Activated T-cell treated with anti-CD3 and anti-CD28 coated beads, Interleukin-2, amount 50 U/mL, for 48 hours (primary cell): ENCODE results near the gene VPS18.

Experiments used
- DNase-seq, 2 experiments: peaks; one replicate each; pipeline ENCODE4 v3.0.0-alpha.2; 2020

The VPS18 gene

GRCh38 chr15:40925495-40925862 is 31.2 kb downstream of the VPS18 start:
- DNase-seq = no peak

DNA sequence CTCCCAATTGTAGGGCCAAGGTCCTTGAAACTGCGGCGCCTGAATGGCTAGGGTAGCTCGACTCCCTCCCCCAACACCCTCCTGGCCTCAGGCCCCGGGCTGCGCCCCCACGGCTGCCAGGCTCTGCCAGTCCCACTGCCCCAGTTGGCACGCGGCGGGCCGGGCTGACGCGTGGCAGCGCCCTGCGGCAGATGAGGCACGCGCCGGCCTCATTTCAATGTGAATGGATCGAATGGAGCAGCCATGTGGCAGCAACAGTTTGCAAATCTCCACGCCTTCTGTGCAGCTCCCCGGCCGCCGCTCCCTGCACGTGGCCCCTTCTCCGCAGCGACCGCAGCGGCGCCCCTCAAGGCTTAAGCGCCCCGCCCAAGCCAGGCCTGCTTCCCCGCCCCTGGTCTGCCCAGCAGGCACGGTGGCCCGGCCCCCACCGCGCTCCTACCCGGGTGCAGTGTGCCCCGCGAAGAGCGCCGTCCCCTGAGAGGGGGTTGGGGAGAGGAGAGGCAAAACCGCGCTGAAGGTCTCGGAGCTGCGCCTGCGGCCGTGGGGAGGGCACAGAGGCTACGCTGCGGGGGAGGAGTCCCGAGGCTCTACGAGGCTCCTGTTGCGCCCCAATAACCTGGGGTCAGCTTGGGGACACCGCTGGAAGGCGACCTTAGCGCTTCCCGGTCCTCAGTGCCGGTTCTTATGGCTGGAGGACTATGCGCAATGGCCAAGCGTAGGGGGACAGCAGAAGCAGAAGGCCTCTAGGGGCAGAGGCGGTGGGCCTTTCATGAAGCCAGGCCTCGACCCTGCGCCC is 31.8 kb downstream of the VPS18 start:
- DNase-seq = peak in 1 of 2 experiments; percentile 46

DNA sequence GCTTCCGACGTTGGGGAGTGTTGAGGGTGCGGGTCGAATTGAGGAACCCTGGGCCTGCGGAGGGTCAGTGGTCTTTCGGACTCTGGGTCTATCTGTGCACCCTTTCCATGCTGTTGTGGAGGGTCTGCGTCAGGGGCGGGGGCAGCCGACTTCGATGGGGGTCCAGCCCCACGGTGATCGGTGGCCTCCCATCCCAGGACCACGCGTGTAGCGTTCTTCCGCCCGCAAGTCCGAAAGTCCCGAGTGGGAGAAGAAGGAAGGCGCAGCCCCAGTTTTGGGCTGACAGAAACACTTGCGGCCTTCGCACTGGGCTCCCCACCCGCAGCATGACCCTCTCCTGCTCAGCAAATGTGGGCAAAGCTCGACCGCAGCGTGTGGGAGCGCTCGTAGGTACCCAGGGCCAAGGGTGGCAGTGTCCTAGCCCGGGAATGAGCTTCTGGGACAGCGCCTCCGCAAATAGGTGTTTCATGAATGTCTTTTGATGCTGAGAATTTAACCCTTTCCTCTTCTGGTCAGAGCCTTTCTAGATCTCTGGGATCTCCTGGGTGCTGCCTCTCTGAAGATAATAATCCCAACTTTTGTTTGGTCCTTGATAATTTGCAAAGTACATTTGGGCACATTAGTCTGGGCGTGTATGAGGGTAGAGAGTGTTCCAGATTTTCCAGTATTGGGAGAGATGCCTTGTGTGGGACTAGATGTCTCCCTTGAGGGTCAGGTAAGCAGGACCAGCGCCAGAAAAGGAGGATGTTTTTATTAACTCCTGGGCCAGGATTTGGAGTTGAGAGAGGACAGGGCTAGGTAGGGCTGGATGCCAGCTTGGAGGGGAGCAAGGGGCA is 32.6 kb downstream of the VPS18 start:
- no peak for DNase-seq

DNA sequence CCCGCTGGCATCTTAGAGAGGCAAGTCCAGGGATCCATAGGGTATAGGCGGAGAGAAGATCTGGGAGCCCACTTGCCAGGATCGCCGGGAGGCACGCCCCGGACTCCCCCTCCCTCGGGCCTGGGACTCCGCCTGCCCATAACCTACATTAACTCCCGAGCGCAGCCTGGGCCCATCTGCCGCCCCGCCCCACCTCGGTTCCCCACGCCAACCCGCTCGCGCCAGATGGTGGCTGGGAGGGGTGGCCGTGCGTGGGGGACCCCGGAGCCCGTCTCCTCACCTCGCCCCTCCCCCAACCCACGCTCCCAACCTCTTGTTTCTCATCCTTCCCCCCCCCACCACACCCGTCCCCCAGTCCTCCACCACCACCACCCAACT is 33.2 kb downstream of the VPS18 start:
- DNase-seq = no peak

DNA sequence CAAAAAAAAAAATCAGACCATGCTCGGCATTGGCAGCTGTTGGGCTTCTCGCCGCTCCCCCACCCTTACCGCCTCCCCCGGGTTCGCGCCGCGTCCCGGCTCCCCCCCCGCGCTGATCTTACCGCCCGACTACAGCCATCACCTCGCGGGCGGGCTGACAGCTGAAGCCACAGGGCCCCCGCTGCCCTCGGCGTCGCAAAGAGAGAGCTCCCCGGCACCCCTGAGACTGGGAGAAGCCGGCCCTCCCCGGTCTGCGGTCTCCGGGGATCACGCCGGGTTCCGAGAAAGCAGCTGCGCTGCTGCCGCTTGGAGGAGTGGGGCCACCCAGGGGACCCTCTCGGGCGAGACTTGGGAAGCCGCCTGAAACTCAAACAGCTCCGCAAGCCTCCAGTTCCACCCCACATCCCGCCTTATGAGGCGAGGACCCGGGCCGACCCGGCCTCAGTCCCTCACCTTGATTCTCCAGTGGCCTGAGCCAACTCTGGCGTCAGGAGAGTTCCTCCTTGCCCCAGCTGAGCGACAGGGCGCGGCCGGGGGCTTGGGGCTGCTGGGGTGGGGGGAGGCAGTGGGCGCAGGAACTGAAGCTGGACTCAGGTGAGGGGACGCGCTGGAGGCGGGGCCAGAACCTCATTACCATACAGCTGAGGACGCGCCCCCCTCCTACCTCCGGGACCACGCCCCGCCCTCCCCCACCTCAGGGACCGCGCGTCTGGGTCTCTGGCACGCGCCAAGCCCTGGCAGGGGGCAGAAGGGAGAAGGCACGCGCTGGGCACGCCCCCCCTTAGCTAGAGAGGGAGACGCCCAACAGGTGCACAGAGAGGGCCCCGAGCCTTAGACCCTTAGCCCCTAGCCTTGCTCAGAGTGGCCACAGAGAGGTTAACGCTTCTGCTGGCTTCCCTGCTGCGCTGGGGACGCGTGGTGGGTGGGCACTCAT is 33.9 kb downstream of the VPS18 start:
- peak in 1 of 2 experiments; percentile 34 for DNase-seq

DNA sequence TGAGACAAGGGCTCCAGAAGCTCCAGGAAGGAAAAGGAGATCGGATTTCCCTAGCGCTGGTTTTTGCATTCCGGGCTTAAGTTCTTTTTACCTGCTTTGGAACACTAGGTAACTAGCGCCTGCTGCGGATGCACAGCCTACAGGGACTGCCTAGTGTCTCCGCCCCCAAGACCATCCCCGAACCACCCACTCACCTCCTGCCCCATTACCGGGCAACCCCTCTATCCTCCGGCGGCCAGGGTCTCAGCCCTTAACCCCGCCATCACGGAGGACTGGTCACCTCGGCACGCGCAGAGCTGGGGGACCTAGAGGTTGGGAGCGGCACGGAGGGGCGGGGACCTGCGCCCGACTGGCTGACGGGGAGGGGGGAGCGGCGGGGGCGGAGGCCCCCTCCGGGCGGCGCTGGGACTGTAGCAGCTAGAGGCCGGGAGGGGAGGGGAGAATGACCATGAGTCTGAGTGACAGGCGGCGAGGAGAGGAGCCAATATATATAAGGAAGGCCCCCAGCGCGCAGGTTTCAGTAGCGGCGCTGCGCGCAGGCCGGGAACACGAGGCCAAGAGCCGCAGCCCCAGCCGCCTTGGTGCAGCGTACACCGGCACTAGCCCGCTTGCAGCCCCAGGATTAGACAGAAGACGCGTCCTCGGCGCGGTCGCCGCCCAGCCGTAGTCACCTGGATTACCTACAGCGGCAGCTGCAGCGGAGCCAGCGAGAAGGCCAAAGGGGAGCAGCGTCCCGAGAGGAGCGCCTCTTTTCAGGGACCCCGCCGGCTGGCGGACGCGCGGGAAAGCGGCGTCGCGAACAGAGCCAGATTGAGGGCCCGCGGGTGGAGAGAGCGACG is 34.8 kb downstream of the VPS18 start, which contains the start of gene DLL4:
Gene DLL4 (plus strand): TSS at position 520 of the 839 bp plus-strand sequence. CDS start 329 bp downstream, outside the sequence.
- DNase-seq = peak; percentile 59 to 66

- no peak for DNase-seq
Measured at GRCh38 chr15:40929660-40930429, 35.6 kb downstream of the VPS18 start.

GRCh38 chr15:40930430-40931299 is 36.4 kb downstream of the VPS18 start:
- peak; percentile 79 for DNase-seq

DNA sequence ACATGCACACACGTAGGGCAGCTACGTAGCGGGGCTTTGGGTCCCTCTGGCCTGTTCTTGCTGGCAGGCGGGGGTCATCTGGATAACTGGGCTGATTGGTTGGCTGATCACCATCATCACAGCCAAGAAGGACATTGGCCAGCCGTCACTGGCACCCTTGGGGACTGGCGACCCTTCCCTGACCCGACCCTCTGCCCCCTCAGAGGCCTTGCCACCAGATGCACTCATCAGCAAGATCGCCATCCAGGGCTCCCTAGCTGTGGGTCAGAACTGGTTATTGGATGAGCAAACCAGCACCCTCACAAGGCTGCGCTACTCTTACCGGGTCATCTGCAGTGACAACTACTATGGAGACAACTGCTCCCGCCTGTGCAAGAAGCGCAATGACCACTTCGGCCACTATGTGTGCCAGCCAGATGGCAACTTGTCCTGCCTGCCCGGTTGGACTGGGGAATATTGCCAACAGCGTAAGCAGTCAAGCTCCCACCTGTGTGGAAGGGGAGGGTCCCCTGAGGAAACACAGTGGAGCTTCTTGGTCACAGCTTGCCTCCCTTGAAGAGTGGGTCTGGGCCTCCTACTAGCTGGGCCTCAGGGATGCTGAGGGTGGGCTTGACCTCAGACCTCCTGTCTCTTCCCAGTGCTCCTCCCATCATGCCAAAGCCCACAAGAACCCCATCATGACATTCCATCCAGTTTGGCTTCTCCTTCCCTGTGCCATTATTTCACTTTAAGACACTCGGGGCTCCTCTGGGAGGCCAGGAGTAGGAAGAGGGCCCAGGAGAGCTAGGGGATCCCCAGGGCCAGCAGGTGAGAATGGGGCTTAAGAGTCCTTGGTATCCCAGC is 37.3 kb downstream of the VPS18 start:
- no peak for DNase-seq

- no peak for DNase-seq
Measured at GRCh38 chr15:40932156-40932555, 37.9 kb downstream of the VPS18 start.

- no peak for DNase-seq
Measured at GRCh38 chr15:40932649-40933516, 38.6 kb downstream of the VPS18 start.

DNA sequence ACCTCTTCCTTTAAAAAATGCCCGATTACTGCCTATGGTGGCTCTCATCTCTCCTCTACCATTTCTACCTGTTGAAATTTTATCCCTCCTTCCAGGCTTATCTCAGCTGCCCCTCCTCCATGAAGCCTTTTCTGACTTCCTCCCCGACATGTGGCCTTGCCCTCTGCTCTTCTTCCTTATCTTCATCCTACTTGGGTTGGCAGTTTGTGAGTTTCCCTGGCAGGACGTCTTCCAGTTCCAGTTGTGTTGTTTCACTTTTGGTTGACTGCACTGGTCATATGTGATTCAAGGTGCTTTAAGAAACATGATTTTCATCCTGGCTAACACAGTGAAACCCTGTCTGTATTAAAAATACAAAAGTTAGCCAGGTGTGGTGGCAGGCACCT is 39.3 kb downstream of the VPS18 start:
- no peak for DNase-seq

DNA sequence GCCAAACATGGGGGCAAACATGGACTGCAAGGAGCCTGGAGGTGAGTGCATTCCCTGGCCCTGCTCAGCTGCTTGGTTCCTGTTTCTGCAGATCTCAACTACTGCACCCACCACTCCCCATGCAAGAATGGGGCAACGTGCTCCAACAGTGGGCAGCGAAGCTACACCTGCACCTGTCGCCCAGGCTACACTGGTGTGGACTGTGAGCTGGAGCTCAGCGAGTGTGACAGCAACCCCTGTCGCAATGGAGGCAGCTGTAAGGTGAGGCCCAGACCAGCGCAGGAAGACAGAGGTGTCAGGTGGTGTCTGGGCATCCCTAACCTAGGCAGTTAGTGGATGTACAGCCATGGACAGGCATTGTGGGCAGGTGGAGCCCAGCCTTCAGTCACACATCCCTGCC is 40.2 kb downstream of the VPS18 start:
- no peak for DNase-seq

- no peak for DNase-seq
Measured at GRCh38 chr15:40936234-40936708, 42.0 kb downstream of the VPS18 start.

DNA sequence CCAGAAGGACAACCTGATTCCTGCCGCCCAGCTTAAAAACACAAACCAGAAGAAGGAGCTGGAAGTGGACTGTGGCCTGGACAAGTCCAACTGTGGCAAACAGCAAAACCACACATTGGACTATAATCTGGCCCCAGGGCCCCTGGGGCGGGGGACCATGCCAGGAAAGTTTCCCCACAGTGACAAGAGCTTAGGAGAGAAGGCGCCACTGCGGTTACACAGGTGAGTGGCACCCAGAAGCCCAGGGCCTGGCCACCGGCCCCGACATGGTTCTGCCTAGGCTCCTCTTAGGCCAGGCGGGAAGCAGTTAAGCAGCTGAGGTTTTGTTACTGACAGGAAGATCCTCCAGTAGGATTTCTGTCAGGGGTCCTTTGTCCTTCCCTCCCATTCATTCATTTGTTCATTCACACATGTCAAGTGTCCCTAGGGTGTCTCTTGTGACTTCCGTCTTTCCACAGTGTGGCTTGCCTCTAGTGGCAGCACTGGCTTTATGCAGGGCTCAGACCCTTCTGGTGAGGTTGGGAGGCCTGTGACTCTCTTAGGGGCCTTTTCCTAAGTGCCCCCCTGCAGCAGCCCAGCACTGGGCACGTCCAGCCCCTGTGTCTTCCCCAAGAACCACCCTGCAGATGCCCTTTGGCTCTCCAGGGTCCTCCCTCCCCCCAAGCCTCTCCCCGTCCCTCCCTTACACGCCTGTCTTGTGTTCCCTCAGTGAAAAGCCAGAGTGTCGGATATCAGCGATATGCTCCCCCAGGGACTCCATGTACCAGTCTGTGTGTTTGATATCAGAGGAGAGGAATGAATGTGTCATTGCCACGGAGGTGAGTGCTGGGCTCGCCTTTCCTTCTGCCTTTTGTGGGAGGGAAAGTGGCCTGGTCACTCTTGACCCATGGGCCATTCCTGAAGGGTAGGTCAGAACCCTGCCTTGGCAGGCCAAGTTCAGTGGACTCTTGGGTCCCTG is 42.7 kb downstream of the VPS18 start:
- DNase-seq = no peak

DNA sequence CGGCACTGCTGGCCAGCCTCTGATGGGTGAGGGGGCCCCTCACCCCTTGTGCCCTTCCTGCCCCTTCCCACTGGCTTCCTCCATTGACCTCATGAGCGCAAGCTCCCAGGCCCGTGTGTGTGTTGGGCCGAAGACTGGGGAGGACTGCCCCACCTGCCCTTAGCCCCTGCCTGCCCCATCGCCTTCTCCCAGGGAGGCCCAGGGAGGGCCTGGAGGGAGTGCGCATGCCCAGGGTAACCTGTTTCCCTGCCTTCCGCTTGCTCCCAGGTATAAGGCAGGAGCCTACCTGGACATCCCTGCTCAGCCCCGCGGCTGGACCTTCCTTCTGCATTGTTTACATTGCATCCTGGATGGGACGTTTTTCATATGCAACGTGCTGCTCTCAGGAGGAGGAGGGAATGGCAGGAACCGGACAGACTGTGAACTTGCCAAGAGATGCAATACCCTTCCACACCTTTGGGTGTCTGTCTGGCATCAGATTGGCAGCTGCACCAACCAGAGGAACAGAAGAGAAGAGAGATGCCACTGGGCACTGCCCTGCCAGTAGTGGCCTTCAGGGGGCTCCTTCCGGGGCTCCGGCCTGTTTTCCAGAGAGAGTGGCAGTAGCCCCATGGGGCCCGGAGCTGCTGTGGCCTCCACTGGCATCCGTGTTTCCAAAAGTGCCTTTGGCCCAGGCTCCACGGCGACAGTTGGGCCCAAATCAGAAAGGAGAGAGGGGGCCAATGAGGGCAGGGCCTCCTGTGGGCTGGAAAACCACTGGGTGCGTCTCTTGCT is 43.7 kb downstream of the VPS18 start:
- DNase-seq = no peak
